Measurements from ENCODE around the gene CEP57L1.
"Not testable (repeated sequence)": the region's sequence is repeated elsewhere in the genome, so short reads cannot be mapped to it uniquely, and the experiment has no call there.

CEP57L1 gene

GRCh38 chr6:109082188-109082577 lies 13.1 kb upstream of the CEP57L1 start:
- TF ChIP-seq CTCF (conservative IDR thresholded peaks at IDR 0.05; ENCODE audit: low read depth, low read length): no peak
- H3K4me3 ChIP-seq (ENCODE audit: low read length): no peak overlapping the region
- no peak for DNase-seq (ENCODE audit: low read depth)

DNA sequence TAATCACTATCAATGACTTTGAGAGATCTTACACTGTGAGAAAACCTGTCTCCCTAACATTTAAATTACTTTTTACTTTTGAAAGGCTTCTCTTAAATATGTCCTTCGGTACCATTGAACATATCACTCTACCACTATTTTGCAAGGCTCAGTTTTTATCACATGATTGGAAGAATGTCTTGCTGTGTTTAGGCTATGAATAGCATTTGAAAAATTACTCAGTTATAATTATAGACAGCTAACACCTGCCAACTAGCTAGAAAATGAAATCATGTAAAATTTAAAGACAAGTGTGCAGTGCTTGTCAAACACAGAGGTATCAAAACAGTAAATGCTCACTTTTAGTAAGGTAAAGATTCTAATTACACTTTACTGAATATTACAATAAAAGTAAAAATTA lies 11.7 kb upstream of the CEP57L1 start:
- no peak for DNase-seq (ENCODE audit: low read depth)
- H3K4me3 ChIP-seq (ENCODE audit: low read length): no peak overlapping the region
- no peak for TF ChIP-seq CTCF (conservative IDR thresholded peaks at IDR 0.05; ENCODE audit: low read depth, low read length)

- not testable (repeated sequence) for H3K4me3 ChIP-seq (ENCODE audit: low read length); DNase-seq (ENCODE audit: low read depth)
These were observed 11.2 kb upstream of the CEP57L1 start for GRCh38 chr6:109084146-109084545.

- no peak for TF ChIP-seq CTCF (conservative IDR thresholded peaks at IDR 0.05; ENCODE audit: low read depth, low read length)
- no peak for DNase-seq (ENCODE audit: low read depth)
- no peak overlapping the region for H3K4me3 ChIP-seq (ENCODE audit: low read length)
These were observed 7.5 kb upstream of the CEP57L1 start for GRCh38 chr6:109087661-109088264.

DNA sequence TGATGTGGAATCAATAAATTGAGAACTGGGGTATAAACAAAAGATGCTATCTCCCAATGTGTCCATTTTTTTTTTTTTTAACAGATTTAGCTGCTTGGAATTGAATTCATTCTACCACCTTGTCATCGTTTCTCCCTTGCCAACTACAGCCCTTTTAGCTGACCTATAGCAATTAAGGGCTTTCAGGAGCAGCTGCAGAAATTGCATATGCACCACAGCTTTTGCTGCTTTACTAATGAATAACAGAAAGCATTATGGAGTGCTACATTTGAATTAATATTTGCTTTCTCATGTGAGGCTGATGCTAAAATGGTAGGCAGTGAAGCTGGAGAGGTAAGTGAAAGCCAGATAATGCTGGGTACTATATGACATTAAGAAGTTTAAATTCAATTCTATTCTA lies 6.3 kb upstream of the CEP57L1 start:
- no peak for DNase-seq (ENCODE audit: low read depth)

DNA sequence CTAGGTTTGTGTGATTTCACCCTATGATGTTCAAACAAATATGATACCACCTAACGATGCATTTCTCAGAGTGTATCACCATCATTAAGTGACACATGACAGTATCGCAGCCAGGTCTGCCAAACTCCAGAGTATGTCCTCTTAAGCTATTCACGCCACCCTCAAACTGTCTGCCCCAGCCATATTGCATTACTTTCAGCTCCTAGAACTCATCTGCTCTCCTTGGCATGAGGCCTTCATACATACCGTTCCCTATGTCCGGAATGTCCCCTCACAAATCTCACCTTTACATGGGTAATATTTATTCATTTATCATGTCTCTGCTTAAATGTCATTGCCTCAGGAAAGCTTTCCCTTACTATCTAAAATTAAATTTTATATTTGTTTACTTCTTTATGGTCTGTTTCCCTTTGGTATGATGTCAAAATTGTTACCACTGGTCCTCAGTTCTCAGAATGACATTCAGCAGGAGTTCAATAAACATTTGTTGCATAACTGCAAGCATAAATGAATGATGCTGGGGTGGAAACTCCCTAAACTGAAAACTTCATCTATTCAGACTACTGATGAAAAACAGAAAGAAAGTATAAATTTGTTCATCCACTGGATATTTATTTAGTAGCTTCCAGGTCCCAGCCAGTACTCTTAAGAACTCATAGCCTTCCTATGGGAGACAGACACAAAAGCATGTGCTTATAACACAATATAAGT lies 3.8 kb upstream of the CEP57L1 start:
- TF ChIP-seq CTCF (conservative IDR thresholded peaks at IDR 0.05; ENCODE audit: low read depth, low read length): no peak
- H3K4me3 ChIP-seq (ENCODE audit: low read length): no peak overlapping the region
- no peak for DNase-seq (ENCODE audit: low read depth)

More for the DNA sequence above, 6.3 kb upstream of the CEP57L1 start:
- no peak overlapping the region for H3K4me3 ChIP-seq (ENCODE audit: low read length)
- no peak for TF ChIP-seq CTCF (conservative IDR thresholded peaks at IDR 0.05; ENCODE audit: low read depth, low read length)

- DNase-seq (ENCODE audit: low read depth): no peak
- no peak for TF ChIP-seq CTCF (conservative IDR thresholded peaks at IDR 0.05; ENCODE audit: low read depth, low read length)
- H3K4me3 ChIP-seq (ENCODE audit: low read length): peak overlapping the region; percentile 87
These were observed 3.2 kb upstream of the CEP57L1 start for GRCh38 chr6:109092074-109092473.

Measured in retinal pigment epithelial cell (primary cell).